Stimulated activated CD8-positive, alpha-beta memory T cell treated with anti-CD3 and anti-CD28 coated beads, Interleukin-7, amount 100 ng/mL, for 1 hour (primary cell): ENCODE data around the gene INPP5J.
"Not testable (repeated sequence)": the region's sequence is repeated elsewhere in the genome, so short reads cannot be mapped to it uniquely, and the experiment has no call there.

ENCODE experiments used
- DNase-seq, 2 donors: peaks; one replicate each; pipeline ENCODE4 v3.0.0-alpha.2; 2020; ENCODE audit warnings: low read depth in 2 of 2

INPP5J gene

GRCh38 chr22:31100762-31101525, 21.8 kb upstream of the INPP5J start:
- no peak for DNase-seq

GRCh38 chr22:31102441-31103081, 20.2 kb upstream of the INPP5J start:
- DNase-seq: no peak

GRCh38 chr22:31103111-31103510, 19.7 kb upstream of the INPP5J start:
- no peak for DNase-seq

DNA sequence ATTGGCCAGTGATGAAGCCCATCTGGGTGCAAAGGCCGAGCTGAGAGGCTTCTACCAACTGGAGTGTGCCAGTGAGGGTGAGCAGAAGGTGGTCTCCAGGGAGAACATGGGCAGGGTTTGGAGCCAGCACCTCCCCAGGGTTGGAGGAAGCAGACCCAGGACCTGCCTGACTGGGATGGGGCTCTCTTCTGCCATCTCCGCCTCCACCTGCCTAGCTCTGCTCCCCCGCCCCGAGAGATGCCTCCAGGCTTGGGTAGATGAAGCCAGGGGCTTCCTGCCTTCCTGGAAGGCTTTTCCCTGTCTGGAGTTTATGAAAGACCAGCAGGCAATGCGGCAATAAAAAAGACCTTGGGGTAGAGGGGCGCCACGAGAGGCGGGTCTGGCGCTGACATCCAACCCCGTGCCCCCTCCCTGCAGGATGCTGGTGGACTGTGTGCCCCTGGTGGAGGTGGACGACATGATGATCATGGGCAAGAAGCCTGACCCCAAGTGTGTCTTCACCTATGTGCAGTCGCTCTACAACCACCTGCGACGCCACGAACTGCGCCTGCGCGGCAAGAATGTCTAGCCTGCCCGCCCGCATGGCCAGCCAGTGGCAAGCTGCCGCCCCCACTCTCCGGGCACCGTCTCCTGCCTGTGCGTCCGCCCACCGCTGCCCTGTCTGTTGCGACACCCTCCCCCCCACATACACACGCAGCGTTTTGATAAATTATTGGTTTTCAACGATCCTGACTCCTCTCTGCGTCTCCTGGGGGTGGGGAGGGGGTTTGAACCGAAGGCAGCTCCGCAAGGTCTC, 18.7 kb upstream of the INPP5J start:
- DNase-seq: no peak

DNA sequence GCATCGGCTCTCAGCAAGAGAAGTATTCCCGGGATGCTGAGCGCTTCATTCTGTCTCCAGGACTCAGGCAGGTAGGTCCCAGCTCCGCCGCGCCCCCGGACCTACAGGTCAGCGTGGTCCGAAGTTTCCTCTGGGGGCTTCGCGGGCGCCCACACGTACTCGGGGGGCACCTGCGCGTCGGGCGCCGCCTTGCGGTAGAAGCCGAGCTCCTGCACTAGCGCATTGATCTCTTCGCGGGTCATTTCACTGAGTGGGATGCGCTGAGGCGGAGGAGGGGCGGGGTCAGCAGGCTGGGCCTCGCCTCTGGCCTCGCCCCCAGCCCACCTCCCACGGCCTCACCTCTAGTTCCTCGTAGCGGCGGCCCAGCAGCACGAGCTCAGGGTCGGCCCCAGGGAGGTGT, 17.9 kb upstream of the INPP5J start:
- no peak for DNase-seq

- DNase-seq: no peak
These were observed 17.4 kb upstream of the INPP5J start for GRCh38 chr22:31105282-31105929.

DNA sequence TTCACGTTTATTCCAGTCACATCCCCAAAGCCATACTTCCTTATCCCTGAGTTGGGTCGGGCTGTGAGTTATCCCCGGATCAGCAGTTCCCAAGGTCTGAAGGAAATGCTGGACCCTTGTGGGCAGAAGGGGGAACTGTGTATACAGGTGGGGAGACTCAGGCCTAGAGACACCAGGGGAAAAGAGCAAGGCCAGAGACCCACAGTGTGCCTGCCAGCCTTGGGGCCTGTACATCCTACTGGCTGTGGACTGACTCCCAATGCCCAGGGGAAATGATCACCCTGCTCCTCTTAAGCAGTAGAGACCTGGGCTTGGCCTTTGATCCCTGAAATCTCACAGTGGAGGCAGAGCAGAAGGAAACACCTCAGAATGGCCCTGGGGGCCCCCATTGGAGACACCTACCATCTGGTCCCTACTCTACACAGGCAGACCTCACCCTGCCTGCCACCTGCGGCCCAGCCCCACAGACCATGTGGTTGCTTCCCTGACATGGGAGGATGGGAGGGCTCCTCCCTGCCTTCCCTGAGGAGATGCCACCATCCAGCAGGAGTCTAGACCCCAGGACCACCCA, 16.7 kb upstream of the INPP5J start:
- no peak for DNase-seq

GRCh38 chr22:31106731-31107177, 16.0 kb upstream of the INPP5J start:
- DNase-seq: no peak

- DNase-seq: peak; percentile 58 to 61
These were observed 15.4 kb upstream of the INPP5J start, which contains the start of gene SELENOM for GRCh38 chr22:31107178-31107893. Gene SELENOM (minus strand): TSS chr22:31107568. CDS start chr22:31107505, 63 bp downstream.

GRCh38 chr22:31107894-31108218, 14.9 kb upstream of the INPP5J start:
- no peak for DNase-seq

- DNase-seq: not testable (repeated sequence)
These were observed 10.1 kb upstream of the INPP5J start for GRCh38 chr22:31112547-31113091.

GRCh38 chr22:31118046-31118820, 4.5 kb upstream of the INPP5J start:
- no peak for DNase-seq

- no peak for DNase-seq
These were observed 3.6 kb upstream of the INPP5J start for GRCh38 chr22:31119026-31119717.

- DNase-seq: no peak
These were observed 2.5 kb upstream of the INPP5J start for GRCh38 chr22:31120230-31120629.

GRCh38 chr22:31120642-31121041, 2.1 kb upstream of the INPP5J start:
- no peak for DNase-seq

DNA sequence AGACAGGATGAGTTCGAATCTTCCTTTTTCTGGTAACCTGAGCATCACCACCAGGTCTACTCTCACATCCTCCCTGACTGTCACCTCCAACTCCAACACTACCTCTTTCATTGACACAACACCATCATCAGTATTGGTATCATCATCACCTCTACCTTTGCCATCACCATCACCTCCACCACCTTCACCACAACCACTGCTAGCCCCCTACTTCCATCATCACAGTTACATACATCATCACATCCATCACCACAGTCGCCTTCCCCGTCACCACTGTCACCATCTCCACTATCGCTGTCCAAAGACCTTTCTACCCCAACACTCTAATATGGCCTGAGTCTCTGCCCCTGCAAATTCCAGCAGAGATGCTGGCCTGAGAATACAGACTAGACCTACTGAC, 1.4 kb upstream of the INPP5J start:
- no peak for DNase-seq

DNA sequence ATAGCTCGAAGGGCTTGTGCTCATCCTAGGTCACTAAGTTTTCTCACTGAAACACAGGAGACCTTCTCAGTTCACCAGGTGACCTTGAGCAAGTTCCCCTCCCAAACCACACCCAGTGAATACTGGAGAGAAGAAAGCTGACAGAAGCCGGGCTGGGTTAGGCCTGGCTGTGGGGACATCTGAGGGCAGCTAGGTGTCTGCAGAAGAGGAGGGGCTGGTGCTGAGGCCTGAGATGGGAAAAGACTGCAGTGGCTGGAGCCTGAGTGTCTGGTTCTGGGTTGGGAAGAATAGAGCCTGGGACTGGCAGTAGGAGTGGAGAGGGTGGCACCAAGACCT, 602 bp upstream of the INPP5J start:
- DNase-seq: no peak

GRCh38 chr22:31123292-31123602, 481 bp downstream of the INPP5J start:
- no peak for DNase-seq

DNA sequence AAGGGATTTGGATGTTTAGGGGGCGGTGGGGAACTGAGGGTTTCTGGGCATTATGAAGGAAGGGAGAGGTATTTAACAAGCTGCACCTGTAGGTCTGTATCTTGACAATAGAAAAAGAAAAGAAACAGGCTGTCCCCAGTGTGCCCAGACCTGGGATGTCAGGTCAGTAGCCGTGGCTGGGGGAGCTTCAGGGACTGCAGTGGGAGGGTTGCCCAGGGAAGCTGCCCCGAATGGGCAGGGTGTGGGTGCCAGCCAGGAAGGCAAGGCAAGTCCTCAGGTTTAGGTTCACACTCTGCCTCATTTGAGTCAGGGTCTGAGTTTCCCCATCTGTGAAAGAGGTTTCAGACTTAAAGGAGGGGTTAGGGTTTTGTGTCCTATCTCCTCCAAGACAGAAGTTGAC, 1.5 kb downstream of the INPP5J start:
- no peak for DNase-seq
